Mucosa of rectum (tissue), 2 donors: ENCODE results near the gene SHMT1.
"Not testable (repeated sequence)": the region's sequence is repeated elsewhere in the genome, so short reads cannot be mapped to it uniquely, and the experiment has no call there.

Source experiments
- H3K27ac ChIP-seq, 2 donors: one replicate each; pipeline ENCODE4 v1.7.0; 2013; ENCODE audit warnings: inconsistent platforms in 2 of 2, low read depth in 2 of 2, low read length in 2 of 2
- H3K27me3 ChIP-seq, 2 donors: one replicate each; pipeline ENCODE4 v1.7.0; 2013; ENCODE audit warnings: low read length in 2 of 2; ENCODE audit not compliant: control insufficient read depth in 2 of 2, insufficient read depth in 2 of 2
- H3K36me3 ChIP-seq, 2 donors: one replicate each; pipeline ENCODE4 v1.7.0; 2013; ENCODE audit warnings: low read length in 2 of 2; ENCODE audit not compliant: control insufficient read depth in 2 of 2, insufficient read depth in 2 of 2
- H3K4me1 ChIP-seq, 2 donors: one replicate each; pipeline ENCODE4 v1.7.0; 2013; ENCODE audit warnings: low read length in 2 of 2, mild to moderate bottlenecking in 1 of 2; ENCODE audit not compliant: control insufficient read depth in 2 of 2, insufficient read depth in 2 of 2
- H3K4me3 ChIP-seq, 2 donors: one replicate each; pipeline ENCODE4 v1.7.0; 2013; ENCODE audit warnings: low read length in 2 of 2
- H3K9ac ChIP-seq, 2 donors: one replicate each; pipeline ENCODE4 v1.7.0; 2013; ENCODE audit warnings: low read length in 2 of 2, low read depth in 1 of 2, mild to moderate bottlenecking in 1 of 2
- H3K9me3 ChIP-seq, 2 donors: one replicate each; pipeline ENCODE4 v1.7.0; 2013; ENCODE audit warnings: low read length in 2 of 2; ENCODE audit not compliant: control insufficient read depth in 2 of 2
- donor health status: healthy.
- donor health status: Normal muscosa, but diverticular disease.

SHMT1 gene

DNA sequence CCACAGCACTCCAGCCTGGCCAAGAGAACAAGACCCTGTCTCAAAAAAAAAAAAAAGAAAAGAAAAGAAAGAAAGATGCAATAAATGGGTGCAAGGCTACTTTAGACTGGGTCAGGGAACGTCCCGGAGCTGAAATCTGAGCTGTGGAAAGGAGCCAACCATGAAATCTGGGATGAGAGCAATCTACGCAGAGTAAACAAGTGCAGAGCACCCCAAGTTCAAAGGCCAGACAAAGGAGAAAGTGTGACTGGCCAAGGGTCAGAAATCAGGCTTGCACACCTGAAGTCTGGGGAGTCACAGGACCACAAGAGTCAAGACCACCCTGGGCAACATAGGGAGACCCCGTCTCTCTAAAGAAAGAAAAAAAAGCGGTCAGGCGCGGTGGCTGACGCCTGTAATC is 2.8 kb downstream of the SHMT1 start:
- Histone ChIP-seq H3K27ac (no peak overlapping the region), H3K4me1 (peaks cover 6 to 8% of the 10 kb centered on the region in 2 donors), H3K4me3 (no peak overlapping the region), H3K9ac (no peak overlapping the region), H3K9me3 (no peaks in the 10 kb centered on the region), H3K36me3 (no peaks in the 10 kb centered on the region), H3K27me3 (no peaks in the 10 kb centered on the region)

DNA sequence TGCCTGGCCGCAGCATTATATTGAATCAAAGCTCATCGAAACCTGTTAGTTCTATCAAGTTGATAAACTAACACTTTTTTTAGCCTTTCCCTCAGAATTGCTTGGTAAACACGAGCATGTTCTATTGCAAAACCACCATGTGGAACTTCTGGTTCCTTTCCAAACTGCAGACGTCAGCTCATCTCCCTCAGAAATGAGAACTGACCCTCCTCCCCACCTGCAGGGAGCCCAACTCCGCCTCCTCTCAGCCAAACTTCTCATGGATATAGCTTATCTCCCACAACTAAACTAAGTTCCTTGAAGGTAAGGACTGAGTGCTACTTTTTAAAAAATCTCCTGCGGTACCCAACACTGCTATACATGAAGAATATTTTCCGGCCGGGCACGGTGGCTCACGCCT is 6.7 kb downstream of the SHMT1 start:
- Histone ChIP-seq H3K9ac (no peak overlapping the region), H3K9me3 (no peaks in the 10 kb centered on the region), H3K36me3 (peaks cover 9 to 10% of the 10 kb centered on the region in 2 donors), H3K4me3 (no peak overlapping the region), H3K4me1 (no peaks in the 10 kb centered on the region), H3K27ac (peak overlapping the region in 1 of 2 donors; percentile 47), H3K27me3 (no peaks in the 10 kb centered on the region)

DNA sequence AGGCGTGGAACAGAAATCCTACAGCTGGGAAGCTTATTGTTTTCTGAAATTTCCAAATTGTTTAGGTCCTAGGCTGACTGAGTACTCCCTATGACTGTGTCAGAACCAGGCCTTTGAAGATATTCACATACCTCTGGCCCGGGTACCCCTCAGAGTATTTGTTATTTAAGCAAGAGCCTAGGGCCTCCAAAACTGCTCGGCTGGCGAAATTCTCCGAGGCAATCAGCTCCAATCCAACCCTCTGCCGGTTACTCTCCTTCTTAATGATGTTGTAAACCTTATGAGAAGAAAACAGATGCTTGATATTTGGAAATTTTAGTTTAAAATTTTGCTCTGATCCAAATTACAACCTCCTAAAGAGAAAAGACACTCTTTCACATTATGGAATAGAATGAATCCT is 9.8 kb downstream of the SHMT1 start:
- Histone ChIP-seq H3K36me3 (peaks cover 9 to 11% of the 10 kb centered on the region in 2 donors), H3K9me3 (no peaks in the 10 kb centered on the region), H3K4me3 (no peak overlapping the region), H3K27ac (no peak overlapping the region), H3K4me1 (no peaks in the 10 kb centered on the region), H3K27me3 (no peaks in the 10 kb centered on the region), H3K9ac (no peak overlapping the region)

DNA sequence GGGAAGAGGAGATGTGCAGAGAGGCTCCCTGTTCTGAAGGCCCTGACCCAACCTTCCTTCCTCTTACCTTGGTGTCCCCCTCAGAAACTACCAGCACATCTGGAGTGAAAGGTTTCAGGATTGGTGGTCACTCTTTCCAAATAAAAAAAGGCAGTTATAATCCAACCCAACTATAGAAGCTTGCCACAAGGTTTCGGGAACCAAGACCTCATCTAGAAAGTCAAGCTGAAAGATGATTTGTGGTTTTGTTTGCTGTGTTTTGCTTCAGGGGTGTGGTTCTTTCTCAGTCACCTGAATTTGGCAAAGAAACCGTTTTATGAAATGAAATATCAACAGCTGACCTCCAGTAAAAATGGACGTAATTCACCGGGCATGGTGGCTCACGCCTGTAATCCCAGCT is 19.3 kb downstream of the SHMT1 start:
- peaks cover 34 to 36% of the 10 kb centered on the region in 2 donors for H3K36me3 ChIP-seq

DNA sequence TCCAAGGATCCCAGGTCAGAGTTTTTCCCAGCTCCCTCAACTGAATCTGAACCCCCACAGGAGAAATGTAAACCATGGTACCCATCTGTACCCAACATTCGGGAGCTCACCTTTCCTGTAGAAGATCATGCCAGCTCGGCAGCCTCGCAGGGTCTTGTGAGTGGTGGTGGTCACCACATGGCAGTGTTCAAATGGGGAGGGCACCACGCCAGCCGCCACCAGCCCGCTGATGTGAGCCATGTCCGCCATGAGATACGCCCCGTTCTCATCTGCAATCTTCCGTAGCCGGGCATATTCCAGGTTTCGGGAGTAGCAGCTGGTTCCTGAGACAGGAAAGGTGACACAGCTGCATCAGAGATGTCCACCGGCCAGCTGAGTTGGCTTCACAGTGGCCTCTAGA is 23.4 kb downstream of the SHMT1 start:
- H3K9me3 ChIP-seq = no peaks in the 10 kb centered on the region
- no peaks in the 10 kb centered on the region for H3K27me3 ChIP-seq
- H3K27ac ChIP-seq = no peak overlapping the region
- H3K9ac ChIP-seq = no peak overlapping the region
- H3K4me3 ChIP-seq = no peak overlapping the region
- peaks cover 21 to 25% of the 10 kb centered on the region in 2 donors for H3K36me3 ChIP-seq
- H3K4me1 ChIP-seq = no peaks in the 10 kb centered on the region

More for the DNA sequence above, 19.3 kb downstream of the SHMT1 start:
- H3K27ac ChIP-seq = no peak overlapping the region
- H3K4me1 ChIP-seq = no peaks in the 10 kb centered on the region
- no peaks in the 10 kb centered on the region for H3K9me3 ChIP-seq
- H3K4me3 ChIP-seq = no peak overlapping the region
- H3K27me3 ChIP-seq = no peaks in the 10 kb centered on the region
- no peak overlapping the region for H3K9ac ChIP-seq

DNA sequence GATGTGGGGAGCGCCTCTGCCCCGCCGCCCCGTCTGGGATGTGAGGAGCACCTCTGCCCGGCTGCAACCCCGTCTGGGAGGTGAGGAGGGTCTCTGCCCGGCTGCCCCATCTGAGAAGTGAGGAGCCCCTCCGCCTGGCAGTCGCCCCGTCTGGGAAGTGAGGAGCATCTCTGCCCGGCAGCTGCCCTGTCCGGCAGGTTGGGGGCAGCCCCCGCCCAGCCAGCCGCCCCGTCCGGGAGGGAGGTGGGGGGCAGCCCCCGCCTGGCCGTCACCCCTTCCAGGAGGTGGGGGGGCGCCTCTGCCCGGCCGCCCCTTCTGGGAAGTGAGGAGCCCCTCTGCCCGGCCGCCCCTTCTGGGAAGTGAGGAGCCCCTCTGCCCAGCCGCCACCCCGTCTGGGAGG is 25.2 kb downstream of the SHMT1 start:
- not testable (repeated sequence) for H3K9ac ChIP-seq, H3K27me3 ChIP-seq, H3K4me3 ChIP-seq, H3K4me1 ChIP-seq, H3K9me3 ChIP-seq, H3K27ac ChIP-seq
- H3K36me3 ChIP-seq = peaks cover 27 to 33% of the 10 kb centered on the region in 2 donors

DNA sequence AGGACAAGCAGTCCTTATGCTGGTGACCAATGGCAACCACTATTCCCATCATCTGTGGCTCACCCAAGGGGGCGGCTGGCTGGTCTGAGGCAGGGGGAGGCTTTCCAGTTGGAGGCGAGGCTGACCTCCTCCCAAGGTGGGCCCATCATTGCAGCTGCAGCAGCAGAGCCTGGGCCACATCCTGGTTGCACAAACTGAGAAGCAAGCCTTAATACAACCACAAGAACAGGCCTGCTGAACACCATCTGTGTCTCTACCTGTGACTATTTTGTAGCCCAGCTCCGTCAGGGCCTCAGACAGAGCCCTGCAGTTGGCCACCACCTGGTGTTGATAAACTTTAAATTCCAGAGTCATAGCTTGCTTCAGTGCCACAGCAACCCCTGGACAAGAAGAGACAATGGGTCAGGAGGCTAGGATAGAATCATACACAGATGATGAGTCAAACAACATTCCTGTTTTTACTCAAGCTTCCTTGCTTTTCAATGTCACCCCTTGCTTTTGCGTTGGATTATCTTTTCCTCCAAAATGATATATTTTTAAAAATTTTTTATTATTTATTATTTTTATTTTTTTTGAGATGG is 30.4 kb downstream of the SHMT1 start:
- Histone ChIP-seq H3K36me3 (peaks cover 41 to 56% of the 10 kb centered on the region in 2 donors), H3K9ac (no peak overlapping the region), H3K27ac (no peak overlapping the region), H3K4me3 (no peak overlapping the region), H3K9me3 (no peaks in the 10 kb centered on the region), H3K27me3 (no peaks in the 10 kb centered on the region), H3K4me1 (no peaks in the 10 kb centered on the region)

DNA sequence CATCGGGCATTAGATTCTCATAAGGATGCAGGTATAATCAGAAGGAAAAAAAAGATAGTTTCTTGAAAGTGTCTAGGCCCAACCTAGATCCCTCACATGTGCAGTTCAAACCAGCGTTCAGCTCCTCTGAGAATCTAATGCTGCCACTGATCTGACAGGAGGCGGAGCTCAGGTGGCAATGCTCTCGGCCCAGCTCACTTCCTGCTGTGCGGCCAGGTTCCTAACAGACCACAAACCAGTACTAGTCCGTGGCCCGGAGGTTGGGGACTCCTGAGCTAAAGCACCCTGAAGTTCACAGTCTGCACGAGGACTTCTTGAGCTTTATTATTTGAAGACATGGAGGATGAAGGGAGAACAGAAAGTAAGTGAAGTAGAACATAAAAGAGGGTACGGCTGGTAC is 31.5 kb downstream of the SHMT1 start:
- peaks cover 43 to 63% of the 10 kb centered on the region in 2 donors for H3K36me3 ChIP-seq

DNA sequence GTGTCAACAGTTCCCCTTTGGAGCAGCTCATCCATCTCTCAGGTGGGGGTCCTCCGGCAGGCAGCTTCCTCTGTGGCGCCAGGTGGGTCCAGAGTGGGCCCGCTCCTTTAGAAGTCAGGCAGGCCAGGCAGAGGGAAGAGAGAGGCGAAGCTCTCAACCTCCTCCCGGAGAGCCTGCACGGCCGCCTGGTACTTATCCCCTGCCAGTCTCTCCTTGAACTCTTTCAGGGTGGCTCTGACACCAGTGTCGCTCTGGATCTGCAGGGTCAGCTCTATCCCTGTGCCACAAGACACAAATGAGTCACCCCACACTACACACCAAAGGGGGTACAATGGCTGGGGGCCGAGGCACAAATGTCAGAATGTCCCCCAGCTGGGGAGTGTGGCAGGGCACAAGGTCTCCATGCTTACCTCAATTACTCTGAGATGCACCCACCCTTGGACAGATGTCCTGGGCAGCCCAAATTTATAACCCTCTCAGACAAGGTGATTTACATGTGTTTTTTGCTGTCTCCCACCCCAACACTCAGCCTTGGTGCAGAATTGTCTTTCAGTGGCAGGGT is 34.6 kb downstream of the SHMT1 start:
- Histone ChIP-seq H3K4me3 (no peak overlapping the region), H3K36me3 (peaks cover 47 to 74% of the 10 kb centered on the region in 2 donors), H3K27me3 (no peaks in the 10 kb centered on the region), H3K27ac (no peak overlapping the region), H3K9ac (no peak overlapping the region), H3K4me1 (no peaks in the 10 kb centered on the region), H3K9me3 (no peaks in the 10 kb centered on the region)

More for the DNA sequence above, 31.5 kb downstream of the SHMT1 start:
- H3K9ac ChIP-seq = no peak overlapping the region
- H3K4me1 ChIP-seq = no peaks in the 10 kb centered on the region
- no peak overlapping the region for H3K4me3 ChIP-seq
- H3K27ac ChIP-seq = no peak overlapping the region
- H3K27me3 ChIP-seq = no peaks in the 10 kb centered on the region
- no peaks in the 10 kb centered on the region for H3K9me3 ChIP-seq

DNA sequence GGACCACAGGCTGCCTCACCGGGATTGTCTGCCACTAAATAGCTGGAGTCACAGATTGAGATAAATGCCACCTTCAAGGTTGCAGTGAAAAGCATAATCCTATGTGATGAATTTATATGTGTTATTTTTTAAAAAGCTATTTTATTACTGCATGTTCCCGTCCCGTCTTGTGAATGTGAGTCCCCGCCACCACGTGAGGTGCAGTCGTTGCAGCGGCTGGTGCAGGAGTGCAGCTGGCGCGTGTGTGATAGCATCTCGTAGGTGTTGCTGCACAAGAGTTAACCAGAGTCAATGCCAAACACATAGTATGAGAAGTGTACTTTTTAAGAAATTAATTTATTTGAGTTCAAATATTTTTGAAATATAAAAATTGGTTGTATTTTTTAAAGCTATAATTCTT is 35.8 kb downstream of the SHMT1 start:
- Histone ChIP-seq H3K4me3 (no peak overlapping the region), H3K27me3 (no peaks in the 10 kb centered on the region), H3K27ac (no peak overlapping the region), H3K9me3 (no peaks in the 10 kb centered on the region), H3K36me3 (peaks cover 55 to 82% of the 10 kb centered on the region in 2 donors), H3K9ac (no peak overlapping the region), H3K4me1 (no peaks in the 10 kb centered on the region)
